Left ventricle myocardium superior (tissue), 1 donor: ENCODE data around the gene NTF3. TPM values are rescaled to one million over a fixed set of nuclear protein-coding genes. Genes with fewer than 3 reads are reported as not detected.
A peak's percentile ranks its signal among the peaks of the same experiment; 100 is the strongest.

Experiments
- ATAC-seq: fragments of 200-7000 bp; cut with Tn5 transposase; one replicate; pipeline ENCODE4 v1.9.1; 2020; ENCODE audit warnings: mild to moderate bottlenecking, moderate library complexity
- DNase-seq: peaks from one replicate; pipeline ENCODE4 v3.0.0-alpha.2; 2020
- intact Hi-C: fragments of 100-400 bp; cut with micrococcal nuclease; formaldehyde crosslinking; loops from one replicate; pipeline ENCODE4 v1.11.0; 2022
- total RNA-seq: library from RNA; stranded (reverse); fragmentation: NEBNext Ultra II Directional; extraction: Animal tissue kit (Norgen Biotek cat#: 25700); gene quantifications from one replicate; pipeline ENCODE4 v1.2.1, GENCODE V29; 2021
- donor health status: DM: no; HTN: yes; CAD: no; lungs with severe emphysema.

The NTF3 gene
- total RNA-seq, 1 donor from 2014 or later: 1.1 TPM

- ATAC-seq (no peak), DNase-seq (no peak)
- intact Hi-C loops: no loop called here
Observed at GRCh38 chr12:5505116-5505515, 73.2 kb downstream of the NTF3 start.

GRCh38 chr12:5505751-5506150, 73.8 kb downstream of the NTF3 start:
- intact Hi-C loops: no loop called here
- ATAC-seq (no peak), DNase-seq (no peak)

DNA sequence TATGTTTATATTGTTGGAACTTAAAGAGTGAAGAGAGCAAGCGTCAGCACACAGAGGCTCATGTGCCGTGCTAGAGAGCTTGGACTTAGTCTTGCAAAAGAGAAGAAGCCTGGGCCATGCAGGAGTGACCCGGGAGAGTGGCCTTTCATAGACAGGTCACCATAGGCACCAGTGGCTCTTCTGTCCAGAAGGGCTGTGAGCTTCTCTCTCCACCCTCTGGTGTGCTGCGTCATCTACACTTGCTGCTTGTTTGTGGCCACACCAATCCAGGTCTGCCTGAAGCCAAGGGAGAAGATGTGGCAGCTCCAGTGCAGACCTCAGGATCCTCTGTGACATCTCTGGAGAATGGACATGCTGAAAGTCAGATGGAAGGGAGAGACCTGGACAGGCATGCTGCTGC, 74.4 kb downstream of the NTF3 start:
- no peak for DNase-seq
- intact Hi-C loops: no loop called here
- ATAC-seq: peak; percentile 35

GRCh38 chr12:5506821-5507231, 74.9 kb downstream of the NTF3 start:
- ATAC-seq: peak; percentile 87
- peak; percentile 73 for DNase-seq
- intact Hi-C loops: no loop called here

DNA sequence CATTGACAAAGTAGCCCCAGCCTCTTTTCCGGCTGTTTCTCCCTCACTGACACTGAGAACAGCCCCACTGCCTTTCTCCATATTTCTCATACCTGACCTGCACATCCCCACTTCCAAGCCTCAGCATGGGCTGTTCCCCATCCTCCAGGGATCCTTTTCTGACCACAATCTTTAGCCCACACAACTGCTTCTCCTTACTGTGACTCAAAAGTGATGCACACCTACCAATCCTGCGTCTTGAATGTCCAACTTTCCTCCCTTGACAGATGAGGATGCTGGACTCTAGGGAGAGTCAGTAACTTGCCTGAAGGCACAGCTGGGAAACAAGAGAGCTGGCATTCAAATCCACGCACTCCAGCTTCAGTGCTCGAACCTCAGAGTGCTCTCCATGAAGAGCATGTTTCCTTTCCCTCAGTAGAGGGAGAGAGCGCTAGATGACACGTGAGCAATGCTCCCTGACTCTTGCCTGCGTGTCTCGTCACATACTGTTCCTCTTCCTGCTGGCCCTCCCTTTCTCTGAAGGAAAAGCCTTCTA, 75.6 kb downstream of the NTF3 start:
- ATAC-seq: no peak
- no peak for DNase-seq
- intact Hi-C loops: no loop called here

DNA sequence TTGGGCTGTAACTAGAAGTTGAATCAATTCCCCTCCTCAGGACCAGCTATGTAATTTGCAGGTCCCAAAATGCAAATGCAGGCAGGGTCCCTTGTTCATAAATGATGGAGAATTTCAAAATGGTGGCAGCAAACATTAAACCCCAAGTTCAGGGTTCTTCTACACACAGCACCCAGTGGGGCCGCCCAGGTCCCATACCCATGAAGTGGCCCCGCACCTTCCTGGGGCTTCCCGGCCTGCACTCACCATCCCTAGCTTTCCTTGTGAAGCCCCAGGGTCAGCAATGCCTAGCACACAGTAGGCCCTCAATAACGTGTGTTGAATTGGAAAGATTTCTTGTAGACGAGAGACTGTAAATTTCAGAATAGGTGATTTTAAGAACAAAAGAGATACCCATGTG, 76.0 kb downstream of the NTF3 start:
- DNase-seq: no peak
- intact Hi-C loops: no loop called here
- no peak for ATAC-seq

DNA sequence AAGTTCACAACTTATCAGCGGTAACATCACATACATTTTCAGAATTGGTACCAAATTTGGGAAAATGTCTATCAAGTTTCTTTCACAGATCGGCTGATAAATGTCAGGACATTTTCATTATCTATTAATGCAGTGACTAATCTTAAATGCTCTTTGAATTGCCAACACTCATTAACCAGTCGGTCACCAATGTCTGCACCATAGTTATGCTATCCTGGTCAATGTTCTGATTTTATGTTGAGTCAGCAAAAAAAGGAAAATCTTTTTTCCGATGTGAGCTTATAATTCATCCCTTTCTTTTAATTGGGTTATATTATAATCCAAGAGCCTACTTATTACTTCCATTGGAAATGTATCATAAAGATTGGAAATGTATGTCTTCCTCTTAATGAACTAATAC, 77.2 kb downstream of the NTF3 start:
- no peak for DNase-seq
- ATAC-seq: no peak
- intact Hi-C loops: no loop called here

DNA sequence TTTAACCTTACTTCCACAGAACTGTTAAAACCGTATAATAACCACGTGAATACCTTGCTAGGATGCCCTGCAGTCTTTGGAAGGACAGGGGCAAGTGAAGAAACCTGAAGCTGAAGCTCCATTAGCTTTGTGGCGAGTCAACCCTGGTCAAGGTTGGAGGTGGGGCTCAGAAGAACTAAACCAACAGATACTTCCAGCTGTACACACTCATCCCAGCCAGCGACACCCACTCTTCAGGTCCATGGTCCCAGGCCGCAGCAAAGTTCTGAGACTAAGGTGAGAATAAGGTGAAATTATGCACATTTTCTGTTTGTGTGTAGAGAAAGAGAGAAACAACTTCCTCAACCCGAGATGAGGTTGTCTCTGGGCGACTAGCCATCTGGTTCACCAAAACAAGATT, 77.6 kb downstream of the NTF3 start:
- no peak for ATAC-seq
- intact Hi-C loops: no loop called here
- no peak for DNase-seq

- DNase-seq (no peak), ATAC-seq (no peak)
- intact Hi-C loops: loop anchor here (10.0 kb wide), 1 partner anchor 66 kb away; no protein-coding TSS in a partner anchor
Observed at GRCh38 chr12:5510251-5510805, 78.4 kb downstream of the NTF3 start.

GRCh38 chr12:5511256-5511643, 79.3 kb downstream of the NTF3 start:
- ATAC-seq: no peak
- no peak for DNase-seq
- intact Hi-C loops: loop anchor here (10.0 kb wide), 1 partner anchor 66 kb away; no protein-coding TSS in a partner anchor

DNA sequence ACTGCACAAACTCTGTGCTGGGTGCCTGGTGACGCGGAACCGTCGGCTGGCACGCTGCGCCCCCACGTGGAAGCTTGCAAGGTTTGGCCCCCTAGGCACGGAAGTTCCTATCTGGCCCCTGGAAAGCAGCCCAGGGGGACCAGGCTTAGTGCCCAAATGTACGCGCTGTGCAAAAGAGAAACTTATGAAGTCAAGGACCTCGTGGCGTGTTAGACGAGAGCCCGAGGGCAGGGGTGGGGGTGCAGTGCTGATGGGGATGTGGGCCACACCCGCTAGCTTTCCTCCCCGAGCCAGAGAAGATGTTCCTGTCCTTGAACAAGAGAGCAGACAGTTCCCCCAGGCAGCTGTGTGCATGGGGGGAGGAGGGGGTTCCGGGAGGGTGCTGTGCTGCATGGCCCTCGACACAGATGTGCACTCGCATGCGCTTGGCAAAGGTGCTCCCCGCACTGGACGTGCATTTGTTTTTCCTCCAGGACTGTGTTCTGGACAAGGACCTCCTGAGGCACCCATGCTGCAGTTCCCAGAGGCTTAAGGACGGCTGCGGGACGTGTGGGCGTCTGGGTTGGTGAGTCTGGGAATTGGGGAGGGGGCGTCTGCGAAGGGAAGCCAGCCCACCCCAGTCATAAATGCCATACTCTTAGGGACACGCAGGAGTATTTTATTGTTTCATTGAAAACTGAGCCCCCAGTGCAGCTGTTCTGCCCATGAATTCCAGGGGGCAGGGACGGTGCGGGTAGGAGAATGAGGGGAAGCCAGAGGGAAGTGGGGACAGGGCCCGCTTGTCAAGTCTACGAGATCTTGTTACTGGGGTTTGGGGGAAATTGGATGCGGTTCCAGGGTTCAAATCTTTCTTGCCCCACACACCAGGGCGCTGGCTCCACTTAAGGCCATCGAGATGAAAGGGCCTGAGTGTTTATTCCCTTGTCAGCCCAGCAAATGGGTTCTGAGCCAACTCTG, 80.0 kb downstream of the NTF3 start:
- intact Hi-C loops: loop anchor here (10.0 kb wide), 1 partner anchor 67 kb away; no protein-coding TSS in a partner anchor
- DNase-seq (peak; percentile 63), ATAC-seq (peak; percentile 46)

- DNase-seq (no peak), ATAC-seq (no peak)
- intact Hi-C loops: loop anchor here (10.0 kb wide), 1 partner anchor 68 kb away; no protein-coding TSS in a partner anchor
Observed at GRCh38 chr12:5512601-5512970, 80.7 kb downstream of the NTF3 start.

DNA sequence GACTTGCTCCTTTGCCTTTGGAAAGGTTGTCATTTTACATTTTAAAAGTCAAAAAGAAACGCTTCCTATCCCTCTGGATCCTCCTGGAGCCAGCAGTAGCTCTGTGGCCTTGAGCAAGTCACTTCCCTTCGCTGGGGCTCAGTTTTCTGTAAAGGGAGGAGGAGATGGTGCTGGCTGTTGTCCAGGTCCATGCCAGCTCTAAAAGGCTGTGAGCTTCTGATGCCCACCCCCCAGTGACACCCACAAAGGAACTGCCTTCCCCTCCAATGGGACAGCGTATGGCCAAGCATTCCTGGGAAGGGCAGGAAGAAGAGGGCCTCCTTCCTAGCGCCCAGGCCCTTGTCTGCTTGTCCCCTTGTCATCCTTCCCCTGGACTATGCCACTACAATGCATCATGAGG, 81.5 kb downstream of the NTF3 start:
- ATAC-seq (no peak), DNase-seq (no peak)
- intact Hi-C loops: loop anchor here (10.0 kb wide), 1 partner anchor 69 kb away; no protein-coding TSS in a partner anchor

GRCh38 chr12:5514016-5514415, 82.1 kb downstream of the NTF3 start:
- DNase-seq (no peak), ATAC-seq (no peak)
- intact Hi-C loops: loop anchor here (10.0 kb wide), 1 partner anchor 69 kb away; no protein-coding TSS in a partner anchor

DNA sequence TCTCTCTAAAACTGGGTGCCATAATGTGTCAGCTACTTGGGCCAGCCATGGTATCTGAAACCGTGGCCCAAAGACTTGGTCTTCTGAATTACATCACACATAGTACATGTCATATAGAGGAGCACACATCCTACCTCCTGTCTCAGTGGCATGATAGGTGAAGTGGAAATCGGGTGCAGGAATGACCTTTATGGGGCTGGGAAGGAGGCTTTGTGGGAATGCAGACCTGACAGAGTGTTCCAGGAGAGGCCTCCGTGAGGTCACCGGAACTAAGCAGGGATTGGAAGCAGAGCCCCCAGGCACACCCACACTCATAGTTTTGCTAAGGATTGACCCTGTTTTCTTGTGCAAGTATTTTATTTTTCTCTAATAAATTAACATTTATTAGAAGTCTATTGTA, 82.6 kb downstream of the NTF3 start:
- DNase-seq (no peak), ATAC-seq (no peak)
- intact Hi-C loops: loop anchor here (10.0 kb wide), 1 partner anchor 70 kb away; no protein-coding TSS in a partner anchor

DNA sequence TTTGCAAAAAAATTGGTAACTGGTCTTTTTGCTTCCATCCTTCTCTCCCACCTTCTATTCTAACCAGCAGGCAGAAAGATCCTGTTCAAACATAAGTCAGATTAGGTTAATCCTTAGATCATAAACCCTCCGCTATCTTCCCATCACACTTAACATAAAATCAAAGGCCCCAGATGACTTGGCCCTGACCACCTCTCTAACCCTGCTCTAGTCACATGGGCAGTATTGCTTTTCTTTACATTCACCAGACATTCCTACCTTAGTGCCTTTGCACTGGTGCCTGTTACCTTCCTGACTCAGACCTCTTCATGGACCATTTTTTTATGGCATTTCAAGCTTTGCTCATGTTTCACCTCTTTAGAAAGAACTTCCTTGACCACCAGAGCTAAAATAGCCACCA, 83.5 kb downstream of the NTF3 start:
- intact Hi-C loops: loop anchor here (10.0 kb wide), 1 partner anchor 71 kb away; no protein-coding TSS in a partner anchor
- no peak for ATAC-seq
- DNase-seq: no peak

DNA sequence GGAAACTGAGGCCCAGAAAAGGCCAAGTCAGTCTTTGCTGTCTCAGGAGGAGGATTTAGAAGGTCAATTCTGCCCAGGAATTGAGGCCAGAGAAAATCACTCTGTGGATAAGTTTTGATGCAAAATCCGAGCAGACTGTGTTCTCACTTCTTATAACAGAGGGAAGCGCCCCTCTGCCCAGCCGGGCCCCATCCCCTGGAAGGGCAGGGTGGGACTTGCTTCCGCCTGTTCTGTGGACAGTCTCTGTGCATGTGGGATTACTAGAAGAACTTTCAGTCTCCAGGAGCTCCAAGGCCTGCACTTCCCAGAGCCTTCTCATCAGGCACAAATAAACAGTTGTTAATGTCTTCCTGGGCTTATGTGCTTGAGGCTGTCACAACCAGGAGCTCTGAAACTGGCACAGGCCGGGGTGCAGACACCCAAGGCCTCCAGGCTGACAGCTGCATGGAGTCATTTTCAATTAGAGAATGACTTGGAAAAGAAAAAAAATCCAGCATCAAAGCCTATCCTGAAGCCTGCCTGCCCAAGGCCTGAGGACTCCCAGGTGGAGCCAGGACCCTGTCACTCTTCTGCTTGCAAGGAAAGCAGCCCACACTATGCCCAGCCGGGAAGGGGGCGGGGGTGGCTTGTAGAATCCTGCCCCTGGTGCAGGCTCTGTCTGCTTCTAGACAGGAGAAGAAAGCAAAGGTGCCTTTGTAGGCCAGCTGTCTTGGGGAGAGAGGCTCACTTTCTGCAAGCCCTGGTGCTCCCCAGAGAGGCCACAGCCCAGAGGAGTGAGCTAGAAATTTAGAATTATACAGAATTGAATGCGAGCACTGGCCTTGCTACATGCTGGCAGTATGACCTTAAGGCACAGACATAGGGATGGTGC, 84.7 kb downstream of the NTF3 start:
- DNase-seq (no peak), ATAC-seq (no peak)
- intact Hi-C loops: loop anchor here (10.0 kb wide), 1 partner anchor 72 kb away; no protein-coding TSS in a partner anchor

DNA sequence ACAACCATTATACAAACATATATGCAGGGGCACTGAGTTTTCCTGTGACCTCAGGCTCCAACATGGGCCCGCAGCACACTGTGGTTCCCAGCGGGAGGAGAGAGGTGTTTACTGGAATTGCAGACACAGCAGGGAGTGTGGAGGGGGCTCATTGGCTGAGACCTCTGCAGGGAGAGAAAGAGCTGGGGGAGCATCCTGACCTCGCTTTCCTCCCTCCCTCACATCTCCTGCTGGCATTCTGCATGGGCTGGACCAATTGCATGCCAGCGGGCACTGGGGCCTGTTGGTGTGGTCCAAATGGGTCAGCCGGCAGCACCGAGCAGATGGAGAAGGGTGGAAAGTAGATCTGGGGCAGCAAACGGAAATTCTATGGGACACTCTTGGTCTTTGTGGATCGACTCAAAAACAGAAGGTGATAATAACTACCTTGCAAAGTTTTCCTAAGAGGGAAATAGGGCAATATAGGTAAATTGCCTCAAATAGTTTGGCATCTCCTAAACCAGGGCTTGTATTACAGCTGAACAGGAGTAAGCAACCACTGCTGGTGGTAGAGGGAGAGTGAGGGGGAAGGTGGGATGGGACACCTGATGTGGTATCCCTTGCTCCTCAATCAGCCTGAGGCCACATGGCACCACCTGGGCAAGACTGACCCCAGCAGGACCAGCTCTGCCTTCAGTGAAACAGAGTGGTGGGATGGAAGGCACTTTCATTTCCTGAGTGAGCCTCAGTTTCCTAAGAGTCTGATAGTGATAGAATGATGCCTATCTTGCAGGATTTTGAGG, 86.9 kb downstream of the NTF3 start:
- ATAC-seq: no peak
- DNase-seq: no peak
- intact Hi-C loops: loop anchor here (10.0 kb wide), 1 partner anchor 74 kb away; no protein-coding TSS in a partner anchor
